Measurements from ENCODE around the gene PRSS3. TPM values are rescaled to one million over a fixed set of nuclear protein-coding genes. Genes with fewer than 3 reads are reported as not detected.

Gene PRSS3
- total RNA-seq, 1 donor from 2014 or later = 0.59 TPM

- Mint-ChIP-seq H3K27ac (ENCODE audit: unreplicated experiment) (no peak overlapping the region), H3K27me3 (ENCODE audit: unreplicated experiment) (peaks cover 1% of the 10 kb centered on the region), H3K4me1 (ENCODE audit: unreplicated experiment) (peaks cover 8% of the 10 kb centered on the region), H3K36me3 (ENCODE audit: low read depth, unreplicated experiment) (peaks cover 5% of the 10 kb centered on the region), H3K4me3 (ENCODE audit: unreplicated experiment) (no peak overlapping the region), H3K9me3 (ENCODE audit: unreplicated experiment) (no peaks in the 10 kb centered on the region)
- DNase-seq (ENCODE audit: low spot score) = no peak
- TF ChIP-seq, protein P1, sequence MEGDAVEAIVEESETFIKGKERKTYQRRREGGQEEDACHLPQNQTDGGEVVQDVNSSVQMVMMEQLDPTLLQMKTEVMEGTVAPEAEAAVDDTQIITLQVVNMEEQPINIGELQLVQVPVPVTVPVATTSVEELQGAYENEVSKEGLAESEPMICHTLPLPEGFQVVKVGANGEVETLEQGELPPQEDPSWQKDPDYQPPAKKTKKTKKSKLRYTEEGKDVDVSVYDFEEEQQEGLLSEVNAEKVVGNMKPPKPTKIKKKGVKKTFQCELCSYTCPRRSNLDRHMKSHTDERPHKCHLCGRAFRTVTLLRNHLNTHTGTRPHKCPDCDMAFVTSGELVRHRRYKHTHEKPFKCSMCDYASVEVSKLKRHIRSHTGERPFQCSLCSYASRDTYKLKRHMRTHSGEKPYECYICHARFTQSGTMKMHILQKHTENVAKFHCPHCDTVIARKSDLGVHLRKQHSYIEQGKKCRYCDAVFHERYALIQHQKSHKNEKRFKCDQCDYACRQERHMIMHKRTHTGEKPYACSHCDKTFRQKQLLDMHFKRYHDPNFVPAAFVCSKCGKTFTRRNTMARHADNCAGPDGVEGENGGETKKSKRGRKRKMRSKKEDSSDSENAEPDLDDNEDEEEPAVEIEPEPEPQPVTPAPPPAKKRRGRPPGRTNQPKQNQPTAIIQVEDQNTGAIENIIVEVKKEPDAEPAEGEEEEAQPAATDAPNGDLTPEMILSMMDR (IDR thresholded peaks at IDR 0.05; ENCODE audit: unreplicated experiment) = no peak
Measured at GRCh38 chr9:33809506-33809905, 14.1 kb downstream of the PRSS3 start.

DNA sequence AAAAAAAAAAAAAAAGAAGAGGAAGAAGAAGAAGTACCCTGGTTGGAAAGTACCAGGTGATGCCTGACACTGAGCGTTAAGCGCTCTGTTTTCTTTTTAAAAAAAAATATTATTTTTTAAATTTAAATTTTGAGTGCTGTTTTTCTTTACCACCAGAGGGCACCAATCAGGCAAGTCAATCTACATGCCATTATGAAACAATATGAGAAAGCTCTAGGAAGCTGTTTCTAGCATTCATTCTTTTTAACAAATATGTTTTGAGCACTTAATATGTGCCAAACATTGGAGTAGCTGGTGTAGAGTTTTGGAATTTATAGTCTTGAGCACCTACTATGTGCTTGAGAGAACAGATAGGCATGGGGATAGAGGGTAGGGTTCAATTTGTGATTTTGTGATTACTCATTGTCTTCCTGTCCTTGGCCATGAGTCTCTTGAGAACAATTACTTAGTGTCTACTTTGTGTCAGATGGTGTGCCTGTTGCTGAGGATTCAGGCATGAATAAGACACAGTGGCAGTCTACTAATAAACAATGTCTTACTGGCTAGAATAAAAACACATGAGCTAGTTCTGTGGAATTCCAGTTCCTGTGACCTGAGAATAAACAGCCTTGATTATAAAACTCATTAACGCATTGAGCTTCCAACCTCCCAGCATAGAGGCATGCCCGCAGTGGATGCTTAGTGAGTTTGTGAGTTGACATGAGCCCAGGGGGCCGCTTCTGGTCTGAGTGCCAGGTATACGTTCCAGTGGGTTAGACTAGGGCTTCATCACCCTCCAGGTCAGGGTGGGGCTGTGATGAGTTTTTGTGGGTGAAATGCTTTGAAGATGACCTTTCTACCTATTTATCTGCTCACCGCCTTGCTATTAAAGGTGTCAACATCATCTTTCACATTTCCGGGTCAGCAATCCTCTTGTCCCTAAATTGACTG, 18.6 kb downstream of the PRSS3 start:
- no peak overlapping the region for H3K4me3 Mint-ChIP-seq (ENCODE audit: unreplicated experiment)
- H3K9me3 Mint-ChIP-seq (ENCODE audit: unreplicated experiment) = no peaks in the 10 kb centered on the region
- H3K27ac Mint-ChIP-seq (ENCODE audit: unreplicated experiment) = peak overlapping the region; percentile 87
- peaks cover 10% of the 10 kb centered on the region for H3K36me3 Mint-ChIP-seq (ENCODE audit: low read depth, unreplicated experiment)
- H3K4me1 Mint-ChIP-seq (ENCODE audit: unreplicated experiment) = peaks cover 28% of the 10 kb centered on the region
- TF ChIP-seq, protein P1 (IDR thresholded peaks at IDR 0.05; ENCODE audit: unreplicated experiment) = peak; percentile 88
- peaks cover 12% of the 10 kb centered on the region for H3K27me3 Mint-ChIP-seq (ENCODE audit: unreplicated experiment)
- DNase-seq (ENCODE audit: low spot score) = no peak

DNA sequence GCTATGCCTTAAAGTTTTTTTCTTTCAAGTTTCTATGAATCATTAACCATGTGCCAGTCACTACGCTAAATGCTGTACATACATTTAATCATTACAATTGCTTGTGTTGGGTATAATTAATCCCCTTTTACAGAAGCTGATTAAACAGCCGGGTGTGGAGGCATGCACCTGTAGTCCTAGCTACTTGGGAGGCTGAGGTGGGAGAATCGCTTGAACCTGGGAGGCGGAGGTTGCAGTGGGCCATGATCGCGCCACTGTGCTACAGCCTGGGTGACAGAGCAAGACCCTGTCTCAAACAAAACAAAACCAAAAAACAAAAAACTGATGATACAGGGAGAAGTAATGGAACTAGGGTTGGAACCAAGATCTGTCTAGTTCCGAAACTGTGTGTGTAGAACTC, 20.4 kb downstream of the PRSS3 start:
- DNase-seq (ENCODE audit: low spot score) = no peak
- H3K27ac Mint-ChIP-seq (ENCODE audit: unreplicated experiment) = peak overlapping the region; percentile 99
- H3K9me3 Mint-ChIP-seq (ENCODE audit: unreplicated experiment) = no peaks in the 10 kb centered on the region
- peaks cover 36% of the 10 kb centered on the region for H3K4me1 Mint-ChIP-seq (ENCODE audit: unreplicated experiment)
- peaks cover 12% of the 10 kb centered on the region for H3K27me3 Mint-ChIP-seq (ENCODE audit: unreplicated experiment)
- H3K36me3 Mint-ChIP-seq (ENCODE audit: low read depth, unreplicated experiment) = peaks cover 10% of the 10 kb centered on the region
- TF ChIP-seq, protein P1 (IDR thresholded peaks at IDR 0.05; ENCODE audit: unreplicated experiment) = no peak
- H3K4me3 Mint-ChIP-seq (ENCODE audit: unreplicated experiment) = peak overlapping the region; percentile 90

GRCh38 chr9:33816327-33817252, 21.2 kb downstream of the PRSS3 start, which contains the start of gene UBE2R2:
UBE2R2 (plus strand) TSS chr9:33817160; CDS start chr9:33817758, 598 bp downstream.
- peak within 1 kb of the TSS; percentile 99 for H3K4me3 Mint-ChIP-seq (ENCODE audit: unreplicated experiment)
- peak; percentile 89 for DNase-seq (ENCODE audit: low spot score)
- H3K27me3 Mint-ChIP-seq (ENCODE audit: unreplicated experiment) = peaks cover 12% of the 10 kb centered on the region
- peaks cover 37% of the 10 kb centered on the region for H3K4me1 Mint-ChIP-seq (ENCODE audit: unreplicated experiment)
- peaks cover 10% of the 10 kb centered on the region for H3K36me3 Mint-ChIP-seq (ENCODE audit: low read depth, unreplicated experiment)
- TF ChIP-seq, protein P1 (IDR thresholded peaks at IDR 0.05; ENCODE audit: unreplicated experiment) = no peak
- no peaks in the 10 kb centered on the region for H3K9me3 Mint-ChIP-seq (ENCODE audit: unreplicated experiment)
- H3K27ac Mint-ChIP-seq (ENCODE audit: unreplicated experiment) = peak within 1 kb of the TSS; percentile 99
